Stomach smooth muscle (tissue), 2 donors: ENCODE data around the gene ADGRG4.
"Not testable (repeated sequence)": the region's sequence is repeated elsewhere in the genome, so short reads cannot be mapped to it uniquely, and the experiment has no call there.

ENCODE experiments used
- H3K27ac ChIP-seq: one replicate; pipeline ENCODE4 v1.7.0; 2013; ENCODE audit warnings: mild to moderate bottlenecking, low read length, inconsistent platforms
- H3K27me3 ChIP-seq, 2 donors: one replicate each; pipeline ENCODE4 v1.7.0; 2013; ENCODE audit warnings: low read length in 2 of 2; ENCODE audit not compliant: insufficient read depth in 2 of 2, control insufficient read depth in 1 of 2
- H3K36me3 ChIP-seq, 2 donors: one replicate each; pipeline ENCODE4 v1.7.0; 2013; ENCODE audit warnings: low read length in 2 of 2; ENCODE audit not compliant: control insufficient read depth in 2 of 2, insufficient read depth in 2 of 2
- H3K4me1 ChIP-seq: one replicate; pipeline ENCODE4 v1.7.0; 2013; ENCODE audit warnings: low read length; ENCODE audit not compliant: control insufficient read depth, insufficient read depth
- H3K4me3 ChIP-seq, 2 donors: one replicate each; pipeline ENCODE4 v1.7.0; 2013; ENCODE audit warnings: low read length in 2 of 2
- H3K9ac ChIP-seq, 2 donors: one replicate each; pipeline ENCODE4 v1.7.0; 2013; ENCODE audit warnings: low read length in 2 of 2, mild to moderate bottlenecking in 1 of 2
- H3K9me3 ChIP-seq, 2 donors: one replicate each; pipeline ENCODE4 v1.7.0; 2013; ENCODE audit warnings: low read length in 2 of 2; ENCODE audit not compliant: control insufficient read depth in 2 of 2
- donor health status: healthy.
- donor health status: Pancreatic carcinoma.

ADGRG4 gene

DNA sequence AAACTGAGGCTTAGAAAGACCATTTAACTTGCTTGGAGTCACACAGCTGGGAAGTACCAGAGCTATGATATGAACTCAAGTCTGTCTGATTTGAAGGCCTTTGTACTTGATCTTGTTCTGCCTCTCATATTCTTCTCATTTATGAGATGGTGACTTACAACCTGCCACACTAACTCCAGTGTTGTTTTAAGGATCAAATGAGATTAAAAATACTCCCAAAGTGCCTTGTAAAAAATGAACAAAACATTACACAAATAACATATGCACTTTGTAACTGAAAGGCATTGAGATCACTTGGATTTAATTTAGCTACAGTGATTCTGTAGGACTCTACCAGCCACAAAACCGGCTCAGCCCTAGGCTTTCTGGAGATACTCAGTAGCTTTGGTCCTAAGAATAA lies 33.9 kb upstream of the ADGRG4 start:
- Histone ChIP-seq H3K27me3 (no peaks in the 10 kb centered on the region), H3K4me1 (no peaks in the 10 kb centered on the region), H3K9me3 (no peaks in the 10 kb centered on the region), H3K27ac (no peak overlapping the region), H3K36me3 (no peaks in the 10 kb centered on the region), H3K4me3 (no peak overlapping the region), H3K9ac (no peak overlapping the region)

DNA sequence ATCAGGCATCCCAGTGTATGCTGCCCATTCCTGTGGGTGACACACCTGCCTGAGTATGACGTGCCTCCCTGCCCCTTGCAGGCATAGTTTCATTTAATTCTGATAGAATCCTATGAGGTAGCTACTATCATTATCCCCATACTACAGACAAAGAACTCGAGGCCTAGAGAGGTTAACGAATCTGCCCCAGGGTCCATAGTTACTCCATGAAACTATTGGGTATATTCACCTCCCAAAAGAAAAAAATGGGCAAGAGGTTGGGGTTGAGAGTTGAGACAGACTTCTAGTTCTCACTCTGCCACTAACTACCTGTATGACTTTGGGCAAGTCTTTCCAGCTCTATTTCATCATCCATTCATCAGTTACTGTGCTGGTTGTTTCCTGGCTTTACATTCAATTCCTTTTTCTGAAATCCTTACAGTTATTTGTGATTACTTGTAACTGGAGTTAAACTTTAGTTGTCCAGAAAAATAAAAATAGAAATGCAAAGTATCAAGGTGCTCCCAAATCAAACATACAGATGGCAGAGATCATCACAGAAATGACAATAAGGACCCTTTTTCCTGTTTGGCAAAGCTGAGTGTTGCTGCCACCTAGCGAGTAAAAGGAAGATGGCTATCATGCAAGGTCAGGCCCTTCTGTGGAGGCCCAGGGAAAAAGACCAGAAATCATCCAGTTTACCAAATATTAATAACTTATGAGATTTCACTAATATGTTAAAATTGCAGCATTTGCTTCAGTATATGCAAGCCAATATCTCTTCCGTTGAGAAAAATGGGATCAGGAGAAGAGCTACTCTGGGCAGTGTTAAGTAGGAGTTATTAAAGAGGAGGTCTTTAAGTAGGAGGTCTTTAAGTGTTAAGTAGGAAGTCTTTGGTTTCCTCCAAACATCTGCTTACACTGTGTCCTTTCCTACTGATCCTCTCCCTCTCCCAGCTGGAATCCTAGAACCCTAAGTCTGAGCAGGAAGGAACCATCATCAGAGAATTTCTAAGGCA lies 32.4 kb upstream of the ADGRG4 start:
- Histone ChIP-seq H3K9ac (no peak overlapping the region), H3K9me3 (no peaks in the 10 kb centered on the region), H3K27ac (no peak overlapping the region), H3K36me3 (no peaks in the 10 kb centered on the region), H3K4me3 (no peak overlapping the region), H3K4me1 (no peaks in the 10 kb centered on the region), H3K27me3 (peaks cover 0 to 2% of the 10 kb centered on the region in 2 donors)

DNA sequence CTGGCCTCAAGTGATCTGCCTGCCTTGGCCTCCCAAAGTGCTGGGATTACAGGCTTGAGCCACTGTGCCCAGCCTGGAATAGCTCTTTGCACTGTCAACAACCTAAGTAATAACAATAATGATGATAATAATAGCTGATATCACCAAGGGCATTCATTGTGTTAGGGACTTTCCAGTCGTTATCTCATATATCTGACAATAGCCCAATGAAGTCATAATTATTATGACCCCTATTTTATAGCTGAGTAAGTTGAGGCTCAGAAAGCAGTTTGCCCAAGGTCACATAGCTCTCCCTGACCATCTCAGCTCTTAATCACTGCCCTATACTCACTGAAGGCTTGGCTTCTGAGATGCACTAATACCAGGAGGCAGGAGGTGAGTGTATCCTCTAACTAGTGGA lies 30.8 kb upstream of the ADGRG4 start:
- peaks cover 0 to 2% of the 10 kb centered on the region in 2 donors for H3K27me3 ChIP-seq
- no peak overlapping the region for H3K27ac ChIP-seq
- no peaks in the 10 kb centered on the region for H3K4me1 ChIP-seq
- no peaks in the 10 kb centered on the region for H3K9me3 ChIP-seq
- no peak overlapping the region for H3K9ac ChIP-seq
- H3K4me3 ChIP-seq = no peak overlapping the region
- no peaks in the 10 kb centered on the region for H3K36me3 ChIP-seq

DNA sequence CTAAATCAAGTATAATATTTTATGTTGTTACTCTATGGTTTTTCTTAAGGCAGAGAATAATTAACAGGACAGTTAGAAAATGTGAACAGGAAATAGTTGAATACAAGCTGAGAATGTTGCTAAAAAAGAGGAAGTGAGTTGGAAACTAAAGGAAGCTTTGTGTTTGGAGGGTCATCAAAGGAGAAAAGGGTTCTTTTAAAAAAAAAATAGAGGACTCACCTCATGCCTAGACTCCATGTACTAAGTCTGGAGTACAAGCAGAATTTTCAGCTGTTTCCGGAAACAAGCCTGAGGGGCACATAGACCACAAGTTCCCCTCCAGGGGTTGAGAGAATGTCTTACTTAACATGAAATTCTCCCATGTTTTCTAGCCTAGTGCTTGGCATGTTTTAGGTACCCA lies 29.5 kb upstream of the ADGRG4 start:
- Histone ChIP-seq H3K27me3 (peaks cover 0 to 2% of the 10 kb centered on the region in 2 donors), H3K4me1 (no peaks in the 10 kb centered on the region), H3K36me3 (no peaks in the 10 kb centered on the region), H3K9ac (no peak overlapping the region), H3K9me3 (no peaks in the 10 kb centered on the region), H3K27ac (no peak overlapping the region), H3K4me3 (no peak overlapping the region)

DNA sequence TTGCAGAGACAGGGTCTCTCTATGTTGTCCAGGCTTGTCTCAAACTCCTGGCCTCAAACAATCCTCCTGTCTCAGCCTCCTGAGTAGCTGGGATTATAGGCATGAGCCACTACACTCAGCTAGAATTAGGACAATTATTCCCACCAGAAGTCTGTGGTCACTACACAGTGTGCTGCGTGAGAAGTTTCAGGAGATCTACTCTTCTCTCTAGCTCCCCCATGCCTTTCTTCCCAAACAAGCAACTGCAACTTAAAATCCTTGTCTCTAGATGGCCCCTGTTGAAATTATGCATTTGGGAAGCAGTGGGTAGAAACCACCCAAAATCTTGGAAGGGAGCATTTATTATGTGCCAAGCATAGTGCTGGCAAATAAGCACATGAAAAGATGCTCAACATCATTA lies 28.4 kb upstream of the ADGRG4 start:
- H3K4me1 ChIP-seq = no peaks in the 10 kb centered on the region
- no peak overlapping the region for H3K9ac ChIP-seq
- no peak overlapping the region for H3K27ac ChIP-seq
- no peaks in the 10 kb centered on the region for H3K36me3 ChIP-seq
- H3K4me3 ChIP-seq = no peak overlapping the region
- H3K9me3 ChIP-seq = no peaks in the 10 kb centered on the region
- H3K27me3 ChIP-seq = peaks cover 0 to 2% of the 10 kb centered on the region in 2 donors

DNA sequence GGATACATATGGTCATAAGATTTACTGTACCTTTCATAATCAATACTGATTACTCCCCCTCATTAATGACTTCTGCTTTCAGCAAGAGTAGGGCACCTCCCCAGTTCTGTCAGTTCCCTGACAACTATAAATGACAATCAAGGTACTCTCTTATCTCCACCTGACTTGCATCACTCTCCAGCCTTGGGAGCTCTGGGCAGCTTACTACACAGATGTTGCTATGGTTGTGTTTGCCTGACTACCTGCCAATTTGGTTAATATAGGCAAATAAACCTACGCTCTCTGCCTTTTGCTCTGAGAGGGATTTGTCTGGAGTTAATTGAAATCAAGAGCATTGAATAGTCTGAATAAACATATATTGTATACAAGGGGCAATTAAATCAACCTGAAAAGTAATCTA lies 26.8 kb upstream of the ADGRG4 start:
- peaks cover 0 to 8% of the 10 kb centered on the region in 2 donors for H3K27me3 ChIP-seq
- H3K36me3 ChIP-seq = no peaks in the 10 kb centered on the region
- no peak overlapping the region for H3K27ac ChIP-seq
- H3K4me3 ChIP-seq = no peak overlapping the region
- no peak overlapping the region for H3K9ac ChIP-seq
- no peaks in the 10 kb centered on the region for H3K9me3 ChIP-seq
- no peaks in the 10 kb centered on the region for H3K4me1 ChIP-seq

DNA sequence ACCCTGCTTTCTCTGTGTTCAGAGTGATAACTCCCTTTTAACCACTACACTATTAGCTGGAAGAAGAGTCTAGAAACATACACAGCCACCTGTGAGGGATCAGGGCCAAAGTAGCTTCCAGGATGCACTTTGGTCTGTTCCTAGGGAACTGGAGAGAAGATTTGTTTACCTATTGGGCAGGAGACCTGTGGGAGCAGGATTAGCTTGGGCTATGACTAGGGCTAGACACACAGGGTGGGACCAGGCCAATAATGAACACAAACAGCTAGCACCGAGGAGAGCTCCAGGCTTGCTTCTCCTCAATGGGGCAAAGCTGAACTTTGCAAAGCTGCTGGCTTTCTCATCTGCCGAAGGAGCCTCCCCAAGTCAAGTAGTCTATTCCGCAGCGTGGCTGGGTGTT lies 25.2 kb upstream of the ADGRG4 start:
- Histone ChIP-seq H3K27me3 (peaks cover 0 to 18% of the 10 kb centered on the region in 2 donors), H3K9ac (no peak overlapping the region), H3K9me3 (no peaks in the 10 kb centered on the region), H3K27ac (no peak overlapping the region), H3K4me3 (no peak overlapping the region), H3K4me1 (no peaks in the 10 kb centered on the region), H3K36me3 (no peaks in the 10 kb centered on the region)

DNA sequence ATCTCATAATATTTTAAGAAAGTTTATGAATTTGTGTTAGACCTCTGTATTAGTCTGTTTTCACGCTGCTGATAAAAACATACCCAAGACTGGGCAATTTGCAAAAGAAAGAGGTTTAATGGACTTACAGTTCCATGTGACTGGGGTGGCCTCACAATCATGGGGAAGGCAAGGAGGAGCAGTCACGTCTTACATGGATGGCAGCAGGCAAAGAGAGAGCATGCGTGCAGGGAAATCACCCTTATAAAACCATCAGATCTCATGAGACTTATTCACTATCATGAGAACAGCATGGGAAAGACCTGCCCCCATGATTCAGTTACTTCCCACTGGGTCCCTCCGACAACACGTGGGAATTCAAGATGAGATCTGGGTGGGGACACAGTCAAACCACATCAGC lies 14.4 kb upstream of the ADGRG4 start:
- not testable (repeated sequence) for H3K9ac ChIP-seq, H3K4me3 ChIP-seq, H3K36me3 ChIP-seq, H3K27ac ChIP-seq, H3K27me3 ChIP-seq, H3K9me3 ChIP-seq, H3K4me1 ChIP-seq

DNA sequence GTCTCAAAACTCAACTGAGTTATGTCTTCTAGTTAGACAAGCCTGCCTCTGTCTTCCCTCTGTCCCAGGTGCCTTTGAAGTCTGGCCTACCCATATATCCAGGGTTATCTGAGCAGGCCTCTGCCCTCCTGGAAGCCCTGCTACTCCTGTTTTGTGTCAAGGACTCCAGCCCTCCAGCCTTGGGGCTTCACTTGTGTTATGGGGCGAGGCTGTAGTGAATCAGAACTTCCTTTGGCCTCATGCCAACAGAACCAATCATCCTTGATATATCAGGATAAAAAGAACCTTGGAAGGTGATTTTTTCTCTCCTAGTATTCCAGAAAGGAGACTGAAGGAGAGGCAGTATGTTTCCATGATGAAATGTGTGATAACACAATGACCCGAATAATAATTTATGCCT lies 8.9 kb upstream of the ADGRG4 start:
- Histone ChIP-seq H3K36me3 (no peaks in the 10 kb centered on the region), H3K4me3 (no peak overlapping the region), H3K9me3 (no peaks in the 10 kb centered on the region), H3K27me3 (peaks cover 0 to 7% of the 10 kb centered on the region in 2 donors), H3K9ac (no peak overlapping the region), H3K4me1 (no peaks in the 10 kb centered on the region), H3K27ac (no peak overlapping the region)

DNA sequence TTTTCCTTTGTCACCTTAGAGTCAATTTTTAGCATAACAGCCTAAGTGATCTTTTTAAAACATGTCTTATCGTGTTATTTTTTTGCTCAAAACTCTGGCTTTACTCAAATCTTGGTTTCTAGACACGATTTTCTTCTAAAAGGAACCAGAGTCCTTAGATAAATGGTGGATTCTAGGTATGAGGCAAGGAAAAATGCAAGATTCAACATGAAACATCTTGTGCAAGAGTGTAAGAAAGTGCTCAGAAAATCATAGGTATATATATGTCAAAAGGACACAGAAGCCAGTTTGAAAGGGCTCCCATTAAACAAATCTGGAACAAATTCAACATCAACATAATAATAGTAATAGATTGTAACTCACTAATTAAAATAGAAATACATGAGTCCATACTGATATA lies 8.1 kb upstream of the ADGRG4 start:
- H3K4me1 ChIP-seq = no peaks in the 10 kb centered on the region
- no peak overlapping the region for H3K4me3 ChIP-seq
- H3K36me3 ChIP-seq = no peaks in the 10 kb centered on the region
- no peaks in the 10 kb centered on the region for H3K9me3 ChIP-seq
- H3K9ac ChIP-seq = no peak overlapping the region
- H3K27ac ChIP-seq = no peak overlapping the region
- H3K27me3 ChIP-seq = peaks cover 0 to 7% of the 10 kb centered on the region in 2 donors

DNA sequence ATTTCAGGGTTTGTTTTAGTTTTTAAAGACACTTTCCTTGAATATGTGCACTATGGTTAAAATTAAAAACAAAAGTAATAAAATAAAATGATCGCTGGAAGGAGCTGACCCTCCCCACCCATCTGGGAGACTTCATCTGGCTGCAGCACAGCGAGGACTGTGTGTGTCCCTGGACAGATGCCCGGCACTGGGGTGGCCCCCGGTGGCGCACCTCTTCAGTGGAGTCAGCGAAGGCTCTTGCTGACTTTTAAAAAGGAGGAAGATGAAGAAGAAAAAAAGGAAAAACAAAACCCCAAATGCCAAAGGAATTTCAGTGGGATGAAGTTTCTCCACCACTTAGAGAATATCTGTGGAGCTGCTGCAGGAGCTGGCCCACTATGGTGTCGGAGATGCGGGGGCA lies 5.4 kb upstream of the ADGRG4 start:
- Histone ChIP-seq H3K27ac (no peak overlapping the region), H3K9me3 (no peaks in the 10 kb centered on the region), H3K36me3 (no peaks in the 10 kb centered on the region), H3K4me3 (no peak overlapping the region), H3K27me3 (peaks cover 0 to 5% of the 10 kb centered on the region in 2 donors), H3K4me1 (no peaks in the 10 kb centered on the region), H3K9ac (no peak overlapping the region)
